GM18907 (cell line): Measurements from ENCODE around the gene TMEM200B.
"Not testable (repeated sequence)": the region's sequence is repeated elsewhere in the genome, so short reads cannot be mapped to it uniquely, and the experiment has no call there.

ENCODE experiments used
- ATAC-seq: cut with Tn5 transposase; IDR thresholded peaks from one replicate; pipeline ENCODE4 v1.9.1; 2021; ENCODE audit warnings: mild to moderate bottlenecking, moderate library complexity; ENCODE audit not compliant: unreplicated experiment

TMEM200B gene

DNA sequence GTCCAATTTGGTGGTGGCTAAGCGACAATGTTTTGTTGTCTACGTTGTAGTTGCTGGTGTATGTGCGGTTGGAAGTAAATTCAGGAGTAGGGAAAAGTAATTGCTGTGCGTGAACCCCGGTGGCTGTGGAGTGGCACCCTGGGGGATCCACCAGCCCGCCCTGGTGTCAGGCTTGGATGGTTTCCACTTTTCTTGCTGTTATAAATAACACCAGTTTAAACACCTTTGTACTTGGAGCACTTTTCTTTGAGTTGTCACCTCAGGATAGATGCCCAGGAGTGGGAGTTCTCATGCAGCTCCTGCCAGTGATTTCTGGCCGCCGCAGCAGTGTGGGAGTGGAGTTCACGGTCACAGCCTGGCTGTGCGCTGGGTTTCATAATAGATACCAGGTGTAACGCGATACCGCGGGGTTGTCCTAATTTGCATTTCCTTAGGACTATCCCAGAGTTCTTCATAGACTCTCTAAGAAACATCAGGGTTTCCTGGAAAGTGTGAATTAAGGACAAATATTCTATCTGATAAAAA lies 12.8 kb upstream of the TMEM200B start:
- ATAC-seq = no peak

DNA sequence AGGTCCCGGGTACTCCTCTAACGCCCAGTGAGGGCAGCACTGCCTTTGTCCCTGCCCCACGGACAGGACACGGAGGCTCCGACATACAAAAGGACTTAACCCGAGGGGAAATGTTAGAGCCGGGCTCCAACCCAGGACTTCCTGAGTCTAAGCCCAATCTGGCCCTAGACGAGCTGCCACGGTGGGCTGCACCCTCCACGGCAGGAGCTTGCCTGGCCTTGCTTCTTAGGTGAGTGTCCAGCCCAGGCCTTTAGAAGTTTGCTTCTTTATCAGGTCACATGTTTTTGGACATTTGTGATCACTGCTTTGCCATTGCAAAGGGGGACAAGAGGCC lies 11.0 kb upstream of the TMEM200B start:
- ATAC-seq = no peak

DNA sequence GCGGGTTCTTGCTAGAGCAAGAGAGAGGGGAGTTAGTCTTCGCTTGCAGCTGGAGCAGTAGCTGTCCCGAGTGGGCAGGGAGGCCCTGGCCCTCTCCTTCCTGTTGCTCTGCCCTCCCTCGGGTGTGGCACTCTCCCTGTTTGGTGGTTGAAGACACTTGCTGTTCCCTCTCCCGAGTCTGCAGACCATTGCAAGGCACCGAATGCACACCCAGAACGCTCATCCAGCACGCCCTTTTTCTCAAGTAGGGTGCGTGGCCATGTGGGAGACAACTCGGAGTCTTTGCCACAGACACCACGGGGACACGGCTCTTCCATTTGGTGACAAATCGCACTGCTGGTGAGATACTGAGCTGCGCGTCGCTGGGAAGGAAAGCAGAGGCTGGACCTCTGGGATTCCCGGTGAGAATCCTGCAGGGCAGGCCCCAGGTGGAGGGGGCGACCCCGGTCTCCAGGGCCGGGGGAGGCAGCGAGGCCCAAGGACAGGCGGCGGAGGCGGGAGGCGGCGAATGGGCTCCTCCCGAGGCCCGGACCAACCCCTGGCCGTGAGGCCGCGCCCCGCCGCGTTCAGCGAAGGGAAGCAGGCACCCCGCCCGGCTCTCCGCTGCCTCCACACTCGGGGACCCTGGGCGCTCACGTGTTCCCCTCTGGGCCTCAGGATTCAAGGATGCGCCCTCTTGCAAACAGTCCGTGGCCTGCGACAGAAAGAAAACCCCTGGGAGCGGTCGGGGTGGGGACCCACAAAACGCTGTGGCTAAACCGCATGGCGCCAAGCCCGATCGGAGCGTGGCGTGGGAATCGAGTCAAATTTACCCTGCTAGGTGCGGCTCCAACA lies 10.4 kb upstream of the TMEM200B start:
- ATAC-seq = no peak

DNA sequence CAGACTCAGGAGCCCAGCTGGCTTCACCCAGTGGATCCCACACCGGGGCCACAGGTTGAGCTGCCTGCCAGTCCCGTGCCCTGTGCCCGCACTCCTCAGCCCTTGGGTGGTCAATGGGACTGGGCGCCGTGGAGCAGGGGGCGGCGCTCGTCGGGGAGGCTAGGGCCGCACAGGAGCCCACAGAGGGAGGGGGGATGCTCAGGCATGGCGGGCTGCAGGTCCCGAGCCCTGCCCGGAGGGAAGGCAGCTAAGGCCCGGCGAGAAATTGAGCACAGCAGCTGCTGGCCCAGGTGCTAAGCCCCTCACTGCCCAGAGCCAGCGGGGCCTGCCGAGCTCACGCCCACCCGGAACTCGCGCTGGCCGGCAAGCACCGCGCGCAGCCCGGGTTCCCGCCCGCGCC lies 7.4 kb upstream of the TMEM200B start:
- ATAC-seq = not testable (repeated sequence)

DNA sequence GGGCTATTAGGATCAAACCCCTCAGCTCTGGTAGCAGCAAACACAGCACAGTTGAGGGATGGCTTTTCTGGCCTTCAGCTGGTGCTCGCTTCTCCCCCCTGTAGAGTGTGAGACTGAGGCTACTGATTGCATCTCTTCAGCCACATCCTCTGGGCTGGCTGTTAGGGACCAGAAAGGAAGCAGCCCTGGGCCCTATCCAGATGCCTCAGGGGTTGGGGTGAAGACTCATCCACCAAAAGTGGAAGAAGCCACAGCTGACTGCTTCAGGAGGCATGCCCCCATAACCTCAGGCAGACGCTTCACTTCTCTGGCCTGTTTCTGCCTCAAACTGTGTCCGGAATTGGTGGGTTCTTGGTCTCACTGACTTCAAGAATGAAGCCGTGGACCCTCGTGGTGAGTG lies 6.2 kb upstream of the TMEM200B start:
- ATAC-seq = no peak

DNA sequence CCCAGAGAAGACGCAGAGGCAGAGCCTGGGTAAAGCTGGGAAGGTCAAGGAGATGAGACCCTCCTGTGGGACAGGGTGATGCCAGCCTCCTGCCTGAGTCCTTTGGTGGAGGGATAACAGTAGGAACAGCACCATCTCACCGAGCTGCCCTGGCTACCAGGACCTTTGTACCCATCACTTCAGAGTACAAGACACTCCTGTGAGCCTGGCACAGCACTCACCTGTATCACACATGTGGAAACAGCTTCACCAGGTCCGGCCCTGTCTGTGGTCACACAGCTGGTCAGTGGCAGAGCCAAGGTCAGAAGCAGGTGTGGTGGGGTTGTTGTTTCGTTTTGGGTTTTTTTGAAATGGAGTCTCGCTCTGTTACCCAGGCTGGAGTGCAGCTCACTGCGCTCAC lies 5.0 kb upstream of the TMEM200B start:
- ATAC-seq = no peak

DNA sequence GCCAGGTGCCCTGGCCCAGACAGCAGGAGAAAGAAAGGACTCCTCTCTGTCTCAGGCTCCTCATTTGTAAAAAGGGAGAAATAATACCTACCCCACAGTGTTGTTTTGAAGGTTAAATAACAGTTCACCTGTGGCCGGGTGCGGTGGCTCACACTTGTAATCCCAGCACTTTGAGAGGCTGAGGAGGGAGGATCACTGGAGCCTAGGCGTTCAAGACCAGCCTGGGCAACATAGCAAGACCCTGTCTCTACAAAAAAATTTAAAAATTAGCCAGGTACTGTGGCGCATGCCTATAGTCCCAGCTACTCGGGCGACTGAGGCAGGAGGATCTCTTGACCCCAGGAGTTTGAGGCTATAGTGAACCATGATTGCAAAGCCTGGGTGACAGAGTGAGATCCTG lies 2.5 kb upstream of the TMEM200B start:
- no peak for ATAC-seq

DNA sequence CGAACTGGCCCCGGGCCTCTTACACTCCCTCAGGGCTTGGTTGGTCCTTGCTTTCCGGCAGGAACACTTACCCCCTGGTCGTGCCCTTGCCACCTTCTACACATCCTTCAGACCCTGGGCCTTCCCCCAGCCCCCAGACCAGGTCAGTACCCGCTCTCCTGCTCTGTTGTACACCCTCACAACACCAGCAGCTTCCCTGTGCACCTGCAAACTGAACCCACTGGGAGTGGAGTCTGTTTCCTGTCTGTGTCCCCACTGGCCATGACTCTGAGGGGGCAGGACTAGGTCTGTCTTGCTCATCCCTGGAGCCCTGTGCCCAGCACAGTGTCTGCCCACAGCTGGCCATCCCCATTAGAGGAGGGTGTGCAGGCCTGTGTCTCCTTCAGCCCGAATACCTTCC lies 2.1 kb upstream of the TMEM200B start:
- no peak for ATAC-seq

DNA sequence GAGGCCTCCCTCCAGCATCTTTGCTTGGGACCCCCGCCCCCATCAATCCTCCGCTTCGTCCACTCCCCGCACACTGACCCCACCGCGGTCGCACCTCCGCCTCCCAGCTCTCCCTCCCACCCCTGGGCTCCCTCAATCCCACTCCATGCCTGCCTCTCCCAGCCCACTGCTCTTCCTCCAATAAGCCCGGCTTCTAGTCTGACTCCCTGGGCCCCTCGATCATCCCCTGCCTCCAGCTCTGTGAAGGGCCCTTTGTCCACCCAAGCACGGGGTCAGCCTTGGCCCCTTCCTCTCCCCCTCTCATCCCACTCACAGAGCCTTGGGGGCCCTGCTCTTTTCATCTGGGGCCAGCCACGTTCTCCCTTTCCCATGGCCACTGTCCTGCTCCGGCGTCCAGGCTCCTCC lies 1.5 kb upstream of the TMEM200B start:
- ATAC-seq = no peak

DNA sequence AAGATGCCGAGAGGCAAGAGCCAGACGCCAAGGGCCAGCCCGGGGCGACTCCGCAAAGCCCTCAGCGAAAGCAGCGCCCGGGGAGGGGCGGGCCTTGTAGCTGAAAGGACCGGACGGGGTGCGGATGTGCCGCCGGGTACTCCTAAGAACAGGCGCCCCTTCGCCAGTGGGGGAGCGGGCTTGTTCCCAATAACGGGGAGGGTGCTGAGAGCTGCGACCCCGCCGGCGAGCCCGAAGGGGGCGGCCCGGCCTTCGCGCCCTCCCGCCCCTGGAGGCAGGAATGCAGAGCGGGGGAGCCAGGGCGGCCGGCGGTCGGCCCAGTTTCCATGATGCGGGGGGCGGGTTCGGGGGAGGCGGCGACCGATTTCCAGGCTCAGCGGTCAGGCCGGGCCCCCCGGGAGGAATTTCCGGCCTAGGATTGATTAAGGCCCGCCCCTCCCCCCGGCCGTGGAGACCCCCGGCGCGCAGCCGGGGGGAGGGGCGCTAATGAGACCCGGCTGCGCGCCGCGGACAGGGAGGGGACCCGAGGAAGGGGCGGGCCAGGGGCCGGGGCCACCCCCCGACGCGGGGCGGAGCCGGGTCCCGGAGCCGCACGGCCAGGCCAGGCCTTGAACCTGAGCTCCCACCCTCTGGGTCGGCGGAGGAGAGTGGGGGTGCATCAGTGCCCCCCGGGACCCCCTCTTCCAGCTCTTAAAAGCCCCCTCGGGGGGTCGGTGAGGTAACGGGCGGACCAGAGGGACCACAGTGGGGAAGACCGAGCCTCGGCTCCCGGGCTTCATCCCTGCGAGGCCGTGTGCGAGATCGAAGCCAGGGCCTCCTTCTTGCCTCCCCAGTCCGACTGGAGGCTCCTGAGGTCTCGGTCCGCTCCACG lies 898 bp upstream of the TMEM200B start:
- no peak for ATAC-seq

DNA sequence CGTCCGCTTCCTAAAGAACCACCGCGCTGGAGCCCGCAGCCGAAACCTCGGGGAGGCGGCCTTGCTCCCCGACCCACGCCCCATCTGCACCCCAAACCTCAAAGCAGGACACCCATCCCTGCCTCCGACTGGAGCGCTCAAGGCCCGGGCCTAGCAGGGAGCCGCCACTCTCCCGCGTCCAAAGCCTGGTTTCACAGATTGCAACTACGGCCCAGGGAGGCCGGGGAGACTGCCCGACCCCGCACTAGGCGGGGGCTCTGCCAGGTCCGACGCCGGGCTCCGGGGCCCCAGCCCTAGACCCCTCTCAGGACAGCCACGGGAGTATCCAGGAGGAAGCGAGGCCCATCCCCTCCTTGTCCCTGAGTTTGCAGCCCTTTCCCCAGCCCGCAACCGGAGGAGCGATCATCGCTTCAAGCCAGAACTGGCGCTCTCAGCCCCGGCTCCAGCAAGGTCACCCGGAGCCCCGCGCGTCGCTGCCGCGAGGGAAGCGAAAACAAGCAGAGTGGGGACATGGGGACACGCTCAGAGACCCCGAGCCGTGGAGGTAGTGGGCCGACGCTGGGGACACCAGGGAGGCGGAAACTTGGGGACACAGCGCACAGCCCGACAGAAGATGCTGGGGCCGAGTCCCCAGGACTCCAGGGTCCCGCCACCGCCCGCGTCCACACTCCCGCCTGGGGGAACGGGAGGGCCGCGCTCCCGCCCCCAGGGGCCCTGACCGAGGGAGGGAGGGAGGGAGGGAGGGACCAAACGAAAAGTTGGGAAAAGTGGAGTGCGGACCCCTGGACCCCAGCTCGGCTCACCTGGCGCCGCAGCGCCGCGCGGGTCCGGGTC lies 433 bp downstream of the TMEM200B start:
- ATAC-seq = no peak

DNA sequence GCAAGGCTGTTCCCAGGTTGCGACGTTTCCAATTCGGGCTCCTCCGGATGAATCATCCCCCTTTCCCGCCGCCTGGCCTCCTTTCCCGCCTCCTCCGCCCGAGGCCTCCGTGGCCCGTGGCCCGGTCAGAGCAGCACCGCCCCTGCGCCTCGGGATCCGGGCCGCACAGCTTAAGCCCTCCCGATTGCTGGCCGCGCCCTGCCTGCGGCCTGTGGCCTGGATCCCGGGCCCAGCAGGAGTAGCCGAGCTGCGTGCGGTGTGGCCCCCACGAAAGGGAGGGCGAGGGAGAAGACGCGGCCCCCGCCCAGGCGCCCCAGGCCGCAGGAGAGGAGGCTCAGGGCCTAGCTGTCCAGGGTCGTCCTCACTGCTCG lies 1.0 kb downstream of the TMEM200B start:
- no peak for ATAC-seq

DNA sequence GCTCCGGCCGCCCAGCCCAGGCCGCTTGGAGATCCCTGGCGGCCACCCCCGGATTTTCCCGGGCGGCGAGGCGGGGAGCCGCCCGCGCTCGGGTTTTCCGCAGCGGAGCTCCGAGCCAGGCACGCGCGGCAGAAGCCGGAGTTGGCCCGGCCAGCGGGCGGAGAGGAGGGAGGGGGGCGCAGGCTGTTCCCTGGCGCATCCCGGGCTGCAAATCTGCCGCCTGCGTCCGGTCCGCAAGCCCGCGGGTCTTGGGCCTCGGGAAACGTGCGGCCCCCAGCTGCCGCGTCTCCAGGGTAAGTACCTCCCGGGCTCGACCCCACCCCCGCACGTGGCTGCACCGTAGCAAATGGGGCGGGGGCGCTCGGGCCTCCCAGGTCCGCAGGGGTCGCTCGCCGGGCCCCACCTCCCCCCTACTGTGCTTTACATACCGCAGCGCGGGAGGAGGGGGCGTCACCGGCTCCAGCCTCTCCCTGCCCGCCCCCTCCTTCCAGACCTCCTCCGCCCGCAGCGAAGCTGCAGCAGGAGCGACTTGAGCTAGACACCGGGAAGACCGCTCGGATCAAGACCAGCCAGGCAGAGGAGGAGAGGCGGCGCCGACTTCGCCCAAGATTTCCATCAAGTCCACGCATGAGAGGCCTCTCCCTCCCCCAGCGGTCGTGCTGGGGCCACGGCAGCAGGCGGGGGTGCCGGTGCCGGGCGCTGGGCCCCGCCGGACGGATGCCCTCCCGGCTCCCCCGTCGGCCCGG lies 1.6 kb downstream of the TMEM200B start:
- no peak for ATAC-seq

DNA sequence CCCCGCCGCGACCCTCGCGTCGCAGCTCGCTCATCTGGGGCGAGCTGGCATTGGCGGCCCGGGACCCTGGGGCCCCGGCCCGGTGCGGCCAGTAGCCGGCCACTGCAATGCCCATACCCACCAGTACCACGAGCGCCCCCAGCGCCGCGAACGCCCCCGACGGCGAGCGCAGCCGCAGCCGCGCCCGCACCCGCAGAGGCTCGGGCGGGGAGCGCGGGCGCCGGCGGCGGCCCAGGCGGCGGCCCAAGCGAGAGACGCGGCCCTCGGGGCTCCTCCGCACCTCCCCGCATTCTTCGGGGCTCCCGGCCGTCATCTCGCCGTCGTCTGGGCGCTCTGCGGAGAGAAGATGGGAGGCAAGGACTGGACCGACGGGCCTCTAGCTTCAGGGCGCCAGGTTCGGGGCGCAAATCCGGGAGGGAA lies 2.2 kb downstream of the TMEM200B start:
- ATAC-seq = no peak

DNA sequence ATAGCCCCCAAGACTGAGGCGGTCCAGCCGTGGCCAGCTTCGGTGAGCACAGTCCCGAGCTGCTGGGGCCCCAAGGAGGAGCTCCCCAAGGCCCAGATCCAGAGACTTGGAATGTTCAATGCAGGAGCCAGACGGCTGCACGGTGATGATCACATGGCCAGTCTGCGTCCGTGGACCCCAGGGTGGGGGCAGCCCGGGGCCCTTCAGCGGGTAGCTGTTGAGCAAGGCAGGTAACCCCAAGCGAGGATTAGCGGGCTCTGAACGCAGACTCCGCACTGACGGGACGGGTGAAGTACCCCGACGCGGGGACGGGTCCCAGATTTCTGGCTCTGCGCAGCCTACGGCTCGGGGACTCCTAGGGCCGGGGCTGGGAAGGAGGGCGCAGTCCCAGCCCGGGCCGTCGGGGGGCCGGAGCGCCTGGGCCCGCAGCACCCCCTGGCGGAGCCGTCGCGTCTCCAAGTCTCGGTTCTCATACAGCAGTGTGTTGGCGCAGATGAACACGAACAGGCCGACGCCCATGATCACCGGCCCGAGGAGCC lies 2.7 kb downstream of the TMEM200B start:
- no peak for ATAC-seq

DNA sequence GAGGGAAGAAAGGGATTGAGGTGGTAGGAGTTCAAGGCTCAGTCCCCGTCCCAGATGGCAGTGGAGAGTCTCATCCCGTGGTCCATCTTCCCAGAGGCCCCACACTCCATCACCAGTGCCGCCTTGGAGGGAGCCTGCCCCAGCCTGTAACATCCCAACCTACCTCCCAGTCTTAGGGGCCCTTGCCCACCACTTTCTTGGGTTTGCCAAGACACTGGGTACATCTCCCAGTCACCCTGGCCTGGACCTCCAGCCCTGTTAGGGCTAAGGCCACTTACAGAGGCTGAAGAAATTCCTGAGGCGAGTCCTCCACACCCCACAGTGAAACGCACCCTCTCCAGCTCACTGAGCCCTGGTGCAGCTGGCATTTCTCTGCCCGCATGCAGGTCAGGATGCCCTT lies 3.3 kb downstream of the TMEM200B start:
- ATAC-seq = no peak

DNA sequence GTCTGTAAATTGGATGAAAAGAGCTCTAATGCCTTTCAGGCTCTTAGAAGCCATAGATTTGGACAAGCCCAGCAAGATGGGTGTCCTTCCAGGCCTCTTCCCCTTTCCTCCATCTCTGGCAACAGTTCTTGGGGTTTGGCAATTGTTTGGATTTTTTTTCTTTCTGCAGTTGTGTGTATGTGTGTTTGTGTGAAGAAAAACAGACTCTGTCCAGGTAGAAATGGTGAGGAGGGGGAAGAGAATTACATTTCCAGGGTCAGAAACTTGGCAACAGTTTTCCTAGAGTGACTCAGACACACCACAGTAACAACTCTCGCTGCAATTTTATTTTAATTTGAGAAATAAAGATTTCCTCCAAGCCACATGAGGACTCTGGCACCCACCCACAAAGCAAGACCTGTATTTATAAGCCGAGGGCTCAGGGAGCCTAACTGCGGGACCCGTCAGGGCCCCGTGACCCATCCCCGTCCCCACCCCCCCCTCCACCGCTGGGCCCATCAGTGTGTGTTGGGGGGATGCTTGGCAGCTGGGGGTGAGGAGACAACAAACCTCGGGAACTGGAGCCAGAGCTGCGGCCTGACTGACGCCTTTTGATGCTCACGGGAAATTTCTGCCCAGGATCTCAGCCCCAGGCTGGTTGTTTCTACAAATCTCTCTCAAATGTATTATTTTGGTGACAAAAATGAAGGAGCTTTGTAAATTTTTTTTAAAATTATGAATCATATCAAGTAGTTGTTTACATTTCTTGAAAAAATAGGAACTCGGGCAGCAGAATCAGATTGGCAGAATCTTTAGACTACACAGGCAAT lies 4.4 kb downstream of the TMEM200B start:
- ATAC-seq = no peak

DNA sequence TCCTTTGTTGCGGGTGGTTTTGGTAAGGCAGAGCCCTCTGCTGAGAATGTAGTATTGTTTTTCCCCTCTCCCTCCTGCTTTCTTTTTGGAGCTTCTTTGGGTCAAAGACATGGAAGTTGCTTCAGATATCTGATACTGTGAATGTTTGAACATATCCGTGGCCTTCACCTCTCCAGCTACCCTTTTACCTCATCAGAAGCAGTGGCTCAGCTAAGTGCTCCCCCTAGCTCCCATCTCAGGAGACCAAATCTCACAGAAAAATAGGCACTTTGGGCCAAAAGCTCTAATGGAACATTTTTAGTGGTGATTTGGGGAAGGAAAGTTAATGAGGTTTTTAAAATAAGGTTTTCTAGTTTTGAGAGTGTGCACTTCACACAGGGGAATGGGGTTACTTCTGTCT lies 6.3 kb downstream of the TMEM200B start:
- ATAC-seq = no peak

DNA sequence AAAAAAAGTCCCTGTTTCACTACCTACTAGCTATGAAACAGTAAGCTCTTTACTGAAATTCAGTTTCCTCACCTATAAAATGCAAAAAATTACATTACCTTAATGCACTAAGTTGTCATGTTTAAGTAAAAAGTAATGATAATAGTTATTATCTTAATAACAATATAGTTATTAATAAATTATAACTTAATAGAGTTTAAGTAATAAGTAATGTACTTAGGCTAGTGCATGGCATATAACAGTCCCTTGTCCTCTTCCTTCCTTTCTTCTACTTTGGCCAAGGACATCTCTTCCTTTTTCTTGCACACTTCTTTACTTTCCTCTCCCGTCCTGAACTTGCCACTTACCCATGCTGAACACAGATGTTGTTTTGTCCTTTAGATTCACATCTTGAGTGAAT lies 9.0 kb downstream of the TMEM200B start:
- no peak for ATAC-seq
